ENCODE data around the gene ELK4.

- TF ChIP-seq, protein P1, sequence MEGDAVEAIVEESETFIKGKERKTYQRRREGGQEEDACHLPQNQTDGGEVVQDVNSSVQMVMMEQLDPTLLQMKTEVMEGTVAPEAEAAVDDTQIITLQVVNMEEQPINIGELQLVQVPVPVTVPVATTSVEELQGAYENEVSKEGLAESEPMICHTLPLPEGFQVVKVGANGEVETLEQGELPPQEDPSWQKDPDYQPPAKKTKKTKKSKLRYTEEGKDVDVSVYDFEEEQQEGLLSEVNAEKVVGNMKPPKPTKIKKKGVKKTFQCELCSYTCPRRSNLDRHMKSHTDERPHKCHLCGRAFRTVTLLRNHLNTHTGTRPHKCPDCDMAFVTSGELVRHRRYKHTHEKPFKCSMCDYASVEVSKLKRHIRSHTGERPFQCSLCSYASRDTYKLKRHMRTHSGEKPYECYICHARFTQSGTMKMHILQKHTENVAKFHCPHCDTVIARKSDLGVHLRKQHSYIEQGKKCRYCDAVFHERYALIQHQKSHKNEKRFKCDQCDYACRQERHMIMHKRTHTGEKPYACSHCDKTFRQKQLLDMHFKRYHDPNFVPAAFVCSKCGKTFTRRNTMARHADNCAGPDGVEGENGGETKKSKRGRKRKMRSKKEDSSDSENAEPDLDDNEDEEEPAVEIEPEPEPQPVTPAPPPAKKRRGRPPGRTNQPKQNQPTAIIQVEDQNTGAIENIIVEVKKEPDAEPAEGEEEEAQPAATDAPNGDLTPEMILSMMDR (IDR thresholded peaks at IDR 0.05), result no peak
- TF ChIP-seq POLR2A (IDR thresholded peaks at IDR 0.05), result no peak
These were observed 51.0 kb downstream of the ELK4 start for GRCh38 chr1:205580923-205581180.

All from esophagus squamous epithelium (tissue), 4 donors.